Tibial artery (tissue), 4 donors: ENCODE results near the gene PDE11A.

ENCODE experiments used
- DNase-seq, 2 donors: peaks; one replicate each; pipeline ENCODE4 v3.0.0-alpha.2; 2019
- H3K27ac ChIP-seq, 2 donors: fragments of 200-600 bp; sonication (generic) in 1 of 2; 1 replicate in 1 of 2; 2 replicates in 1 of 2; pipeline ENCODE4 v1.5.1; 2018 to 2019; ENCODE audit warnings: mild to moderate bottlenecking in 1 of 2
- H3K27me3 ChIP-seq, 2 donors: fragments of 200-600 bp; sonication (generic) in 1 of 2; one replicate each; pipeline versions ENCODE4 v1.5.1 to v1.6.0; 2016 to 2019
- H3K36me3 ChIP-seq, 3 donors: fragments of 200-600 bp; sonication (generic) in 2 of 3; one replicate each; pipeline ENCODE4 v1.5.1; 2016 to 2019; ENCODE audit warnings: mild to moderate bottlenecking in 2 of 3
- H3K4me1 ChIP-seq, 4 donors: fragments of 200-600 bp; sonication (generic) in 2 of 4; 1 replicate in 3 of 4; 2 replicates in 1 of 4; pipeline ENCODE4 v1.5.1; 2016 to 2019
- H3K4me3 ChIP-seq, 2 donors: fragments of 200-600 bp; sonication (generic) in 1 of 2; 1 replicate in 1 of 2; 2 replicates in 1 of 2; pipeline ENCODE4 v1.5.1; 2018 to 2019; ENCODE audit warnings: mild to moderate bottlenecking in 2 of 2
- H3K9me3 ChIP-seq, 3 donors: fragments of 200-600 bp; sonication (generic) in 1 of 3; one replicate each; pipeline ENCODE4 v1.5.1; 2016 to 2019
- intact Hi-C: fragments of 100-400 bp; cut with DNase I; formaldehyde crosslinking; loops from one replicate; pipeline ENCODE4 v1.15.0; 2023; ENCODE audit warnings: low total_unique reads
- TF ChIP-seq, protein P1 (sequence below), 2 experiments: fragments of 200-600 bp in 1 of 2; fragments of 450-650 bp in 1 of 2; IDR thresholded peaks; one replicate each; pipeline ENCODE4 v1.5.1; 2017 to 2019; ENCODE audit warnings: antibody characterized with exemption in 2 of 2, mild to moderate bottlenecking in 1 of 2, moderate library complexity in 1 of 2

The PDE11A gene

GRCh38 chr2:177881008-177881747 lies 191.4 kb downstream of the PDE11A start:
- Histone ChIP-seq H3K36me3 (no peaks in the 10 kb centered on the region), H3K4me3 (no peak overlapping the region), H3K27me3 (no peaks in the 10 kb centered on the region), H3K9me3 (no peaks in the 10 kb centered on the region), H3K4me1 (no peaks in the 10 kb centered on the region), H3K27ac (no peak overlapping the region)
- no peak for DNase-seq
- TF ChIP-seq, protein P1, sequence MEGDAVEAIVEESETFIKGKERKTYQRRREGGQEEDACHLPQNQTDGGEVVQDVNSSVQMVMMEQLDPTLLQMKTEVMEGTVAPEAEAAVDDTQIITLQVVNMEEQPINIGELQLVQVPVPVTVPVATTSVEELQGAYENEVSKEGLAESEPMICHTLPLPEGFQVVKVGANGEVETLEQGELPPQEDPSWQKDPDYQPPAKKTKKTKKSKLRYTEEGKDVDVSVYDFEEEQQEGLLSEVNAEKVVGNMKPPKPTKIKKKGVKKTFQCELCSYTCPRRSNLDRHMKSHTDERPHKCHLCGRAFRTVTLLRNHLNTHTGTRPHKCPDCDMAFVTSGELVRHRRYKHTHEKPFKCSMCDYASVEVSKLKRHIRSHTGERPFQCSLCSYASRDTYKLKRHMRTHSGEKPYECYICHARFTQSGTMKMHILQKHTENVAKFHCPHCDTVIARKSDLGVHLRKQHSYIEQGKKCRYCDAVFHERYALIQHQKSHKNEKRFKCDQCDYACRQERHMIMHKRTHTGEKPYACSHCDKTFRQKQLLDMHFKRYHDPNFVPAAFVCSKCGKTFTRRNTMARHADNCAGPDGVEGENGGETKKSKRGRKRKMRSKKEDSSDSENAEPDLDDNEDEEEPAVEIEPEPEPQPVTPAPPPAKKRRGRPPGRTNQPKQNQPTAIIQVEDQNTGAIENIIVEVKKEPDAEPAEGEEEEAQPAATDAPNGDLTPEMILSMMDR (IDR thresholded peaks at IDR 0.05) = no peak
- intact Hi-C loops = no loop called here

DNA sequence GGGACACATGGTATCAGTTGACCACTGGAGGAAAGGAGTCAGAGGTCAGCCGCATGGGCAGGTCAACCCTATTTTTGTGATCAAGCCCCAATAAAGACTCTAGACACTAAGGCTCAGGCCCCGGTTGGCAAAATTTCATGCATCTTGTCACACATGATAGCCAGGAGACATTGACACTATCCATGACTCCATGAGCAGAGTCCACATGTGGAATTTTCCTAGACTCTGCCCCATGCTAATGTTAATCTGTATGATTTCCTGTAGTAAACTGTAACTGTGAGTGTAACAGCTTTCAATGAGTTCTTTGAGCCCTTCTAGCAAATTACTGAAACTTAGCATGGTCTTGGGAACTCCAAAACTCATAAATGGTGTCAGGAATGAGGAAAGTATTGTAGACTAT lies 192.3 kb downstream of the PDE11A start:
- Histone ChIP-seq H3K9me3 (no peaks in the 10 kb centered on the region), H3K4me1 (no peaks in the 10 kb centered on the region), H3K27me3 (no peaks in the 10 kb centered on the region), H3K36me3 (no peaks in the 10 kb centered on the region), H3K27ac (no peak overlapping the region), H3K4me3 (no peak overlapping the region)
- intact Hi-C loops = no loop called here
- DNase-seq = no peak
- TF ChIP-seq, protein P1 (IDR thresholded peaks at IDR 0.05) = no peak

DNA sequence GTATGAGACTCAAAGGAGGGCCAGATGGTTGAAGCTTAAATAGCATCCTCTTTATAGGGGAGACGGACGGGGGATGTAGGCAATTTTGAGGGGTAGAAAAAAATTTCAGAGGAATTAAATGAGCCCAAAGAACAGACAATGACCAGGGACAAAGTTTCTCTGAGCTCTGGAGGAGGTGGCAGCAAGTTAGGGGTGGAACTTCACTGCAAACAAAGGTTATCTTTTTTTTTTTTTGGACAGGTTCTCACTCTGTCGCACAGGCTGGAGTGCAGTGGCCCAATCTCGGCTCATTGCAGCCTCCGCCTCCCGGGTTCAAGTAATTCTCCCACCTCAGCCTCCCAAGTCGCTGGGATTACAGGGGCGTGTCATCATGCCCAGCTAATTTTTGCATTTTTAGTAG lies 195.6 kb downstream of the PDE11A start:
- Histone ChIP-seq H3K9me3 (no peaks in the 10 kb centered on the region), H3K36me3 (no peaks in the 10 kb centered on the region), H3K27ac (no peak overlapping the region), H3K4me3 (no peak overlapping the region), H3K27me3 (no peaks in the 10 kb centered on the region), H3K4me1 (no peaks in the 10 kb centered on the region)
- intact Hi-C loops = no loop called here
- TF ChIP-seq, protein P1 (IDR thresholded peaks at IDR 0.05) = no peak
- no peak for DNase-seq

DNA sequence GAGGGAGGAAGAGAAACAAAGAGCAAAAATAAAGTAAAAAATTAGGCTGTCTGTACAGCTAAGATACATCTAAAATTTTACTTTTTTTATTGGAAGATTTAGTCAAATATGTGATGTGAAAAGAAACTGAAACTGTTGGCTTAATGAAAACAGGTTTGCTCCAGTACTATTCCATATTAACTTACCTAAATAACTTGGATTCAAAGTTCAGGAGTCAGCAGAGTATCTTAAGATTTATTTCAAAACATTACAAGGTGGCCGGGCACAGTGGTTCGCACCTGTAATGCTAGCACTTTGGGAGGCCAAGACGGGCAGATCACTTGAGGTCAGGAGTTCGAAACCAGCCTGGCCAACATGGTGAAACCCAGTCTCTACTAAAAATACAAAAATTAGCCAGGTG lies 197.9 kb downstream of the PDE11A start:
- Histone ChIP-seq H3K4me3 (no peak overlapping the region), H3K4me1 (no peaks in the 10 kb centered on the region), H3K27ac (no peak overlapping the region), H3K9me3 (no peaks in the 10 kb centered on the region), H3K27me3 (no peaks in the 10 kb centered on the region), H3K36me3 (no peaks in the 10 kb centered on the region)
- TF ChIP-seq, protein P1 (IDR thresholded peaks at IDR 0.05) = no peak
- no peak for DNase-seq
- intact Hi-C loops = no loop called here

DNA sequence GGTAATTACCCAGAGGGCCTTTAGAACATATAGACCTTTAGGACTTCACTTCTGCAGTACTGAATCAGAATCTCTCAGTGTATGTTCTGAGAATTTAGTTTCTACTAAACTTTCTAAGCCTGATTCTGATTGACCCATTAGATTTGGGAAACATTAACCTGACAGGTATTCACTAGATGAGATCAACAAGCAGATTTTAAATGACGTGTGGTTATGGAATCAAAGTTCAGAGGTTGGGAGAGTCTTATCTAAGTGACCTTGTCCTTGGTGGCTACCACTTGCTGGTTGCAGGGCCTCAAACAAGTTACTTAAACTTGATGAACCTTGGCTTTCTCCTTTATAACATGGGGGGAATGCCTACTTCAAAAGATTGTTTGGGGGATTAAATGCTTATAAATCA lies 198.7 kb downstream of the PDE11A start:
- intact Hi-C loops = no loop called here
- Histone ChIP-seq H3K4me1 (no peaks in the 10 kb centered on the region), H3K9me3 (no peaks in the 10 kb centered on the region), H3K4me3 (no peak overlapping the region), H3K27me3 (no peaks in the 10 kb centered on the region), H3K27ac (no peak overlapping the region), H3K36me3 (no peaks in the 10 kb centered on the region)
- no peak for DNase-seq
- TF ChIP-seq, protein P1 (IDR thresholded peaks at IDR 0.05) = no peak

DNA sequence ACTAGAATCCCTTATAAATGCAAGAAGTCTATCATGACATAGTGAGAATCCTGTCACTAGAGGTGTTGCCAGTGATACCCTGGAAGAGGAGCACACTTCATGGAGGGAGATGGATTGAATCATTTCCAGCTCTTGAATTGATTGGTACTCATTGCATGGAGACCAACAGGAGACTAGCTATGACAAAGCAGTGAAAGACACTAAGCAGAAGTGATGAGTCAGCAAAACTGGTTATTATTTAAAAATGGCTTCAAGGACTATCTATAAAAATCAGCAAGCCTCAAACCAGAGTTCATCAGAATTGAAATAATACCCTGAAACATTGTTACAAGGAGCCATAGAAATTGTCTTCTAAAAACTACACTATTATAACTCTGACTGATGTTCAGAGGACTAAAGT lies 200.3 kb downstream of the PDE11A start:
- Histone ChIP-seq H3K36me3 (no peaks in the 10 kb centered on the region), H3K4me3 (no peak overlapping the region), H3K4me1 (no peaks in the 10 kb centered on the region), H3K27ac (no peak overlapping the region), H3K27me3 (no peaks in the 10 kb centered on the region), H3K9me3 (no peaks in the 10 kb centered on the region)
- no peak for DNase-seq
- intact Hi-C loops = no loop called here
- TF ChIP-seq, protein P1 (IDR thresholded peaks at IDR 0.05) = no peak
